GM12801 (cell line): ENCODE results near the gene FLVCR1.

Source experiments
- CTCF ChIP-seq: IDR thresholded peaks from one replicate; pipeline ENCODE4 v1.5.1; 2011; ENCODE audit warnings: control low read depth; ENCODE audit not compliant: insufficient read length; ENCODE audit errors: extremely low read depth

FLVCR1 gene

GRCh38 chr1:212871976-212872375 is 13.9 kb downstream of the FLVCR1 start:
- no peak for TF ChIP-seq CTCF

GRCh38 chr1:212873518-212873917 is 15.4 kb downstream of the FLVCR1 start:
- no peak for TF ChIP-seq CTCF

GRCh38 chr1:212878418-212878817 is 20.3 kb downstream of the FLVCR1 start:
- no peak for TF ChIP-seq CTCF

GRCh38 chr1:212879947-212880690 is 22.0 kb downstream of the FLVCR1 start:
- TF ChIP-seq CTCF, result no peak

GRCh38 chr1:212884592-212884991 is 26.5 kb downstream of the FLVCR1 start:
- no peak for TF ChIP-seq CTCF

- TF ChIP-seq CTCF, result no peak
Observed at GRCh38 chr1:212892108-212892507, 34.0 kb downstream of the FLVCR1 start.

- TF ChIP-seq CTCF, result no peak
Observed at GRCh38 chr1:212899845-212900244, 41.8 kb downstream of the FLVCR1 start.

GRCh38 chr1:212901290-212901689 is 43.2 kb downstream of the FLVCR1 start:
- TF ChIP-seq CTCF, result no peak
